Ishikawa (cell line): Measurements from ENCODE around the gene RANGAP1.

Experiments
- EGR1 ChIP-seq: IDR thresholded peaks from 2 replicates; pipeline ENCODE4 v1.6.1; 2012
- EP300 ChIP-seq: IDR thresholded peaks from 2 replicates; pipeline ENCODE4 v1.6.1; 2012; ENCODE audit warnings: borderline replicate concordance
- RAD21 ChIP-seq: IDR thresholded peaks from 2 replicates; pipeline ENCODE4 v1.6.1; 2012; ENCODE audit warnings: low read depth
- TCF12 ChIP-seq: IDR thresholded peaks from 2 replicates; pipeline ENCODE4 v1.6.1; 2012; ENCODE audit warnings: low read depth
- TEAD4 ChIP-seq: IDR thresholded peaks from 2 replicates; pipeline ENCODE4 v1.6.1; 2012
- YY1 ChIP-seq: IDR thresholded peaks from 2 replicates; pipeline ENCODE4 v1.6.1; 2012; ENCODE audit warnings: low read depth
- TF ChIP-seq, protein P1 (sequence below): IDR thresholded peaks from 2 replicates; pipeline ENCODE4 v1.6.1; 2012
- TF ChIP-seq, protein P2 (sequence below): IDR thresholded peaks from 2 replicates; pipeline ENCODE4 v1.6.1; 2012; ENCODE audit warnings: low read depth, mild to moderate bottlenecking

GRCh38 chr22:41320416-41321240, 34.6 kb upstream of the RANGAP1 start:
- no peak for TF ChIP-seq EP300
- TF ChIP-seq YY1 = no peak
- TF ChIP-seq, protein P1, sequence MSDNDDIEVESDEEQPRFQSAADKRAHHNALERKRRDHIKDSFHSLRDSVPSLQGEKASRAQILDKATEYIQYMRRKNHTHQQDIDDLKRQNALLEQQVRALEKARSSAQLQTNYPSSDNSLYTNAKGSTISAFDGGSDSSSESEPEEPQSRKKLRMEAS = no peak
- TF ChIP-seq, protein P2, sequence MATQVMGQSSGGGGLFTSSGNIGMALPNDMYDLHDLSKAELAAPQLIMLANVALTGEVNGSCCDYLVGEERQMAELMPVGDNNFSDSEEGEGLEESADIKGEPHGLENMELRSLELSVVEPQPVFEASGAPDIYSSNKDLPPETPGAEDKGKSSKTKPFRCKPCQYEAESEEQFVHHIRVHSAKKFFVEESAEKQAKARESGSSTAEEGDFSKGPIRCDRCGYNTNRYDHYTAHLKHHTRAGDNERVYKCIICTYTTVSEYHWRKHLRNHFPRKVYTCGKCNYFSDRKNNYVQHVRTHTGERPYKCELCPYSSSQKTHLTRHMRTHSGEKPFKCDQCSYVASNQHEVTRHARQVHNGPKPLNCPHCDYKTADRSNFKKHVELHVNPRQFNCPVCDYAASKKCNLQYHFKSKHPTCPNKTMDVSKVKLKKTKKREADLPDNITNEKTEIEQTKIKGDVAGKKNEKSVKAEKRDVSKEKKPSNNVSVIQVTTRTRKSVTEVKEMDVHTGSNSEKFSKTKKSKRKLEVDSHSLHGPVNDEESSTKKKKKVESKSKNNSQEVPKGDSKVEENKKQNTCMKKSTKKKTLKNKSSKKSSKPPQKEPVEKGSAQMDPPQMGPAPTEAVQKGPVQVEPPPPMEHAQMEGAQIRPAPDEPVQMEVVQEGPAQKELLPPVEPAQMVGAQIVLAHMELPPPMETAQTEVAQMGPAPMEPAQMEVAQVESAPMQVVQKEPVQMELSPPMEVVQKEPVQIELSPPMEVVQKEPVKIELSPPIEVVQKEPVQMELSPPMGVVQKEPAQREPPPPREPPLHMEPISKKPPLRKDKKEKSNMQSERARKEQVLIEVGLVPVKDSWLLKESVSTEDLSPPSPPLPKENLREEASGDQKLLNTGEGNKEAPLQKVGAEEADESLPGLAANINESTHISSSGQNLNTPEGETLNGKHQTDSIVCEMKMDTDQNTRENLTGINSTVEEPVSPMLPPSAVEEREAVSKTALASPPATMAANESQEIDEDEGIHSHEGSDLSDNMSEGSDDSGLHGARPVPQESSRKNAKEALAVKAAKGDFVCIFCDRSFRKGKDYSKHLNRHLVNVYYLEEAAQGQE = no peak
- no peak for TF ChIP-seq RAD21
- no peak for TF ChIP-seq TCF12
- TF ChIP-seq EGR1 = no peak
- TF ChIP-seq TEAD4 = no peak
